A673 (cell line): Measurements from ENCODE around the gene NBPF3.

Experiments
- EZH2 ChIP-seq: fragments of 200-600 bp; sonication (generic); IDR thresholded peaks from 2 replicates; pipeline ENCODE4 v1.6.1; 2017; ENCODE audit warnings: borderline replicate concordance, low read depth, mild to moderate bottlenecking, mixed read lengths, antibody characterized with exemption, low read length; ENCODE audit not compliant: poor library complexity, severe bottlenecking
- TF ChIP-seq, protein P1 (sequence below): fragments of 300-800, 200-600 bp; sonication (generic); conservative IDR thresholded peaks from 2 replicates; pipeline ENCODE4 v1.5.1; 2017; ENCODE audit warnings: low read depth, mild to moderate bottlenecking, antibody characterized with exemption, low read length, moderate library complexity, mixed read lengths

DNA sequence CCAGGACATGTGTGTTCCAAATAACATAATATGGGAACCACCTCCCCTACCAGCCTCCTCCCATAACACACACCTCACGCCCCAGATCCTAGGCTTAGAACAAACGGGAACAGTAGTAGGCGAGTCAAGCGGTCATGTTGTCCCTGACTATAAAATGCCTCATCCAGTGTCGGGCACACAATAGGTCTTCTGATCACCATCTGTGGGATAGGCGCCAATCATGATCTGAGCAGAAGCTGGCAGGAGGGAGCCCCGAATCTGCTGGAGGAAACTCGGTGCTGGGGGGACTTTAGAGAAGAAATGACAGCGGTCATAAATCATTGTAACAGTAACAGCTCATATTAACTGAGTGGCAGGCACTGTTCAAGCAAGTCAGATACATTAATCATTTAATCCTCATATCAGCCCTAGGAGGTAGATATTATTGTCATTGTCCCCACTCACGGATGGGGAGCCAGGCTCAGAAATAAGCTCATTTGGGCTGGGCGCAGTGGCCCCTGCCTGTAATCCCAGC, 82.6 kb downstream of the NBPF3 start:
- TF ChIP-seq, protein P1, sequence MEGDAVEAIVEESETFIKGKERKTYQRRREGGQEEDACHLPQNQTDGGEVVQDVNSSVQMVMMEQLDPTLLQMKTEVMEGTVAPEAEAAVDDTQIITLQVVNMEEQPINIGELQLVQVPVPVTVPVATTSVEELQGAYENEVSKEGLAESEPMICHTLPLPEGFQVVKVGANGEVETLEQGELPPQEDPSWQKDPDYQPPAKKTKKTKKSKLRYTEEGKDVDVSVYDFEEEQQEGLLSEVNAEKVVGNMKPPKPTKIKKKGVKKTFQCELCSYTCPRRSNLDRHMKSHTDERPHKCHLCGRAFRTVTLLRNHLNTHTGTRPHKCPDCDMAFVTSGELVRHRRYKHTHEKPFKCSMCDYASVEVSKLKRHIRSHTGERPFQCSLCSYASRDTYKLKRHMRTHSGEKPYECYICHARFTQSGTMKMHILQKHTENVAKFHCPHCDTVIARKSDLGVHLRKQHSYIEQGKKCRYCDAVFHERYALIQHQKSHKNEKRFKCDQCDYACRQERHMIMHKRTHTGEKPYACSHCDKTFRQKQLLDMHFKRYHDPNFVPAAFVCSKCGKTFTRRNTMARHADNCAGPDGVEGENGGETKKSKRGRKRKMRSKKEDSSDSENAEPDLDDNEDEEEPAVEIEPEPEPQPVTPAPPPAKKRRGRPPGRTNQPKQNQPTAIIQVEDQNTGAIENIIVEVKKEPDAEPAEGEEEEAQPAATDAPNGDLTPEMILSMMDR = no peak
- TF ChIP-seq EZH2 = no peak
